ENCODE data around the gene RASSF5. TPM values are rescaled to one million over a fixed set of nuclear protein-coding genes. Genes with fewer than 3 reads are reported as not detected.

The RASSF5 gene
- polyA plus RNA-seq, 1 donor from 2014 or later: 4.0 TPM

- Histone ChIP-seq H3K36me3 (ENCODE audit: insufficient read depth, low read length) (no peaks in the 10 kb centered on the region), H3K9me2 (ENCODE audit: insufficient read depth, low read length) (no peaks in the 10 kb centered on the region), H3K79me2 (replicated peaks; ENCODE audit: insufficient read depth, low read length) (no peaks in the 10 kb centered on the region), H3K9ac (ENCODE audit: low read length) (no peak overlapping the region), H4K20me1 (ENCODE audit: insufficient read depth) (no peaks in the 10 kb centered on the region), H2AFZ (ENCODE audit: low read depth, low read length) (no peak overlapping the region), H3K9me3 (ENCODE audit: low read length) (no peaks in the 10 kb centered on the region), H3F3A (ENCODE audit: insufficient read depth, low read length, poor library complexity, severe bottlenecking) (no peaks in the 10 kb centered on the region), H3K4me2 (ENCODE audit: low read length) (no peak overlapping the region), H3K27ac (ENCODE audit: low read length) (no peak overlapping the region), H3K27me3 (ENCODE audit: insufficient read depth, low read depth, low read length) (no peaks in the 10 kb centered on the region), H3K4me3 (ENCODE audit: low read length) (no peak overlapping the region)
- TF ChIP-seq POLR2AphosphoS5 (IDR thresholded peaks at IDR 0.05): no peak
- TF ChIP-seq EZH2 (IDR thresholded peaks at IDR 0.05; ENCODE audit: borderline replicate concordance, insufficient read depth, low read length, poor library complexity, severe bottlenecking): no peak
- TF ChIP-seq SMC3 (conservative IDR thresholded peaks at IDR 0.05; ENCODE audit: poor library complexity): peak; percentile 97
- no peak for TF ChIP-seq REST (IDR thresholded peaks at IDR 0.05; ENCODE audit: borderline replicate concordance)
- no peak for TF ChIP-seq MXI1 (conservative IDR thresholded peaks at IDR 0.05; ENCODE audit: poor library complexity, severe bottlenecking)
- peak; percentile 88 for TF ChIP-seq RAD21 (conservative IDR thresholded peaks at IDR 0.05)
- TF ChIP-seq TAF1 (IDR thresholded peaks at IDR 0.05; ENCODE audit: low read depth): no peak
- TF ChIP-seq CTCF (IDR thresholded peaks at IDR 0.05; ENCODE audit: poor library complexity, severe bottlenecking): peak; percentile 87
Observed at GRCh38 chr1:206583707-206584648, 76.6 kb downstream of the RASSF5 start.

GRCh38 chr1:206584683-206585082, 77.4 kb downstream of the RASSF5 start:
- Histone ChIP-seq H3K9ac (ENCODE audit: low read length) (no peak overlapping the region), H3K36me3 (ENCODE audit: insufficient read depth, low read length) (no peaks in the 10 kb centered on the region), H3K4me2 (ENCODE audit: low read length) (no peak overlapping the region), H3K79me2 (replicated peaks; ENCODE audit: insufficient read depth, low read length) (no peaks in the 10 kb centered on the region), H3K9me2 (ENCODE audit: insufficient read depth, low read length) (no peaks in the 10 kb centered on the region), H3K27me3 (ENCODE audit: insufficient read depth, low read depth, low read length) (no peaks in the 10 kb centered on the region), H3K27ac (ENCODE audit: low read length) (no peak overlapping the region), H3F3A (ENCODE audit: insufficient read depth, low read length, poor library complexity, severe bottlenecking) (no peaks in the 10 kb centered on the region), H3K9me3 (ENCODE audit: low read length) (no peaks in the 10 kb centered on the region), H4K20me1 (ENCODE audit: insufficient read depth) (no peaks in the 10 kb centered on the region), H2AFZ (ENCODE audit: low read depth, low read length) (no peak overlapping the region), H3K4me3 (ENCODE audit: low read length) (no peak overlapping the region)
- no peak for TF ChIP-seq MXI1 (conservative IDR thresholded peaks at IDR 0.05; ENCODE audit: poor library complexity, severe bottlenecking)
- no peak for TF ChIP-seq EP300 (conservative IDR thresholded peaks at IDR 0.05; ENCODE audit: poor library complexity, severe bottlenecking)
- no peak for TF ChIP-seq SMC3 (conservative IDR thresholded peaks at IDR 0.05; ENCODE audit: poor library complexity)
- TF ChIP-seq POLR2AphosphoS5 (IDR thresholded peaks at IDR 0.05): no peak
- TF ChIP-seq EZH2 (IDR thresholded peaks at IDR 0.05; ENCODE audit: borderline replicate concordance, insufficient read depth, low read length, poor library complexity, severe bottlenecking): no peak
- TF ChIP-seq CTCF (IDR thresholded peaks at IDR 0.05; ENCODE audit: poor library complexity, severe bottlenecking): no peak
- TF ChIP-seq RAD21 (conservative IDR thresholded peaks at IDR 0.05): no peak
- TF ChIP-seq REST (IDR thresholded peaks at IDR 0.05; ENCODE audit: borderline replicate concordance): no peak
- no peak for TF ChIP-seq TAF1 (IDR thresholded peaks at IDR 0.05; ENCODE audit: low read depth)

Measured in neural cell (in vitro differentiated cells).